OCI-LY1 (cell line): ENCODE measurements around the gene PSG11.
"Not testable (repeated sequence)": the region's sequence is repeated elsewhere in the genome, so short reads cannot be mapped to it uniquely, and the experiment has no call there.

ENCODE experiments used
- EZH2 ChIP-seq: fragments of 200-600 bp; sonication (generic), shearing (Covaris generic); IDR thresholded peaks from 2 replicates; pipeline ENCODE4 v1.8.0; 2017; ENCODE audit warnings: borderline replicate concordance, mixed run types, mild to moderate bottlenecking, antibody characterized with exemption, low read length, moderate library complexity, mixed read lengths
- TF ChIP-seq, protein P1 (sequence below): fragments of 200-600 bp; sonication (generic), shearing (Covaris generic); IDR thresholded peaks from 2 replicates; pipeline ENCODE4 v1.5.1; 2017; ENCODE audit warnings: mild to moderate bottlenecking, antibody characterized with exemption, low read length, moderate library complexity, mixed read lengths

DNA sequence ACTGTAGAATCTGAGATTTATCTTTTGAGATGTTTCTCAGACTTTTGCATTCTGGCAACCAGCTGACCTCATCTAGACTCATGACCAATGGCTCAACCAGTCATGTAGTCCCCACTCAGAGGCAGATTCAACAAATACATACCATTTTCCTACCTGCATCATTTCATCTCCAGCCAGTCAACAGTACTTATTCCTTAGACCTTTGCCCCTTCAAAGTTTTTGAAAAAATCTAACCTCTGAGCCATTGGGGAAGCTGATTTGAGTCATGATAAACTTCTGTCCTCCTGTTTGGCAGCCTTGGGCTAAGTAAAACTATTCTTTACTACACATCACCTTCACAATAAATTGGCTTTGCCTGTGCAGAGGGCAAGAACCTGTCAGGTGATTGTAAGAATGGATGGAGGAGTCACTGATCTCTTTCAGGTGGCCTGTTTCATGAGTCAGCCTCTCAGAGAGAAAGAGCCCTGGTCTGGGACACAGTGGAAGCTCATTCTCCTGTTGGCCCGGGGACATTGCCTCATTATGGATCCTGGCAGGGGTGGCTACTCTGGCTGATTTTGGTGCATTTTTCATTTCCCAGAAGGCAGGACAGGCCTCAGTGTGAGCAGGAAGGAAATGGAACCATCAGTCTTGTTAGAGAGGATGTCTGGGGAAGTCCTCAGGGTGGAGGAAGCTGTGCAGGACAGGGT lies 17.4 kb upstream of the PSG11 start:
- TF ChIP-seq, protein P1, sequence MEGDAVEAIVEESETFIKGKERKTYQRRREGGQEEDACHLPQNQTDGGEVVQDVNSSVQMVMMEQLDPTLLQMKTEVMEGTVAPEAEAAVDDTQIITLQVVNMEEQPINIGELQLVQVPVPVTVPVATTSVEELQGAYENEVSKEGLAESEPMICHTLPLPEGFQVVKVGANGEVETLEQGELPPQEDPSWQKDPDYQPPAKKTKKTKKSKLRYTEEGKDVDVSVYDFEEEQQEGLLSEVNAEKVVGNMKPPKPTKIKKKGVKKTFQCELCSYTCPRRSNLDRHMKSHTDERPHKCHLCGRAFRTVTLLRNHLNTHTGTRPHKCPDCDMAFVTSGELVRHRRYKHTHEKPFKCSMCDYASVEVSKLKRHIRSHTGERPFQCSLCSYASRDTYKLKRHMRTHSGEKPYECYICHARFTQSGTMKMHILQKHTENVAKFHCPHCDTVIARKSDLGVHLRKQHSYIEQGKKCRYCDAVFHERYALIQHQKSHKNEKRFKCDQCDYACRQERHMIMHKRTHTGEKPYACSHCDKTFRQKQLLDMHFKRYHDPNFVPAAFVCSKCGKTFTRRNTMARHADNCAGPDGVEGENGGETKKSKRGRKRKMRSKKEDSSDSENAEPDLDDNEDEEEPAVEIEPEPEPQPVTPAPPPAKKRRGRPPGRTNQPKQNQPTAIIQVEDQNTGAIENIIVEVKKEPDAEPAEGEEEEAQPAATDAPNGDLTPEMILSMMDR: not testable (repeated sequence)
- TF ChIP-seq EZH2: not testable (repeated sequence)
